Ascending aorta (tissue), 2 donors: ENCODE measurements around the gene PLCH1. TPM values are rescaled to one million over a fixed set of nuclear protein-coding genes. Genes with fewer than 3 reads are reported as not detected.

Source experiments
- DNase-seq, 2 donors: peaks; one replicate each; pipeline ENCODE4 v3.0.0-alpha.2; 2019; ENCODE audit warnings: low spot score in 2 of 2
- H3K27ac ChIP-seq, 2 donors: fragments of 200-600 bp; sonication (generic); one replicate each; pipeline ENCODE4 v1.5.1; 2016 to 2017; ENCODE audit warnings: mild to moderate bottlenecking in 1 of 2
- H3K27me3 ChIP-seq: fragments of 200-600 bp; sonication (generic); one replicate; pipeline ENCODE4 v1.5.1; 2017
- H3K36me3 ChIP-seq, 2 donors: fragments of 200-600 bp; sonication (generic); one replicate each; pipeline ENCODE4 v1.5.1; 2016
- H3K4me1 ChIP-seq, 2 donors: fragments of 200-600 bp; sonication (generic); one replicate each; pipeline ENCODE4 v1.5.1; 2016 to 2017; ENCODE audit warnings: mild to moderate bottlenecking in 1 of 2
- H3K4me3 ChIP-seq, 2 donors: fragments of 200-600 bp; sonication (generic); one replicate each; pipeline ENCODE4 v1.5.1; 2016 to 2017; ENCODE audit warnings: mild to moderate bottlenecking in 1 of 2
- H3K9me3 ChIP-seq, 2 donors: fragments of 200-600 bp; sonication (generic); one replicate each; pipeline ENCODE4 v1.5.1; 2016
- CTCF ChIP-seq, 3 experiments: fragments of 200-600 bp in 2 of 3; fragments of 450-650 bp in 1 of 3; sonication (generic) in 2 of 3; IDR thresholded peaks; one replicate each; pipeline ENCODE4 v1.5.1; 2016 to 2019; ENCODE audit warnings: antibody characterized with exemption in 3 of 3, mild to moderate bottlenecking in 1 of 3, moderate library complexity in 1 of 3
- intact Hi-C: fragments of 100-400 bp; cut with DNase I; formaldehyde crosslinking; loops from one replicate; pipeline ENCODE4 v1.15.1; 2023
- total RNA-seq: library from RNA; depleted of rRNA; stranded (reverse); fragments of >200 nt; gene quantifications from one replicate; pipeline ENCODE4 v1.1.0, GENCODE V29; 2016

PLCH1 gene
- total RNA-seq, 1 donor from 2014 or later: not detected

- intact Hi-C loops: no loop called here
- Histone ChIP-seq H3K4me3 (no peak overlapping the region), H3K9me3 (no peaks in the 10 kb centered on the region), H3K4me1 (no peaks in the 10 kb centered on the region), H3K27ac (no peak overlapping the region), H3K27me3 (no peaks in the 10 kb centered on the region), H3K36me3 (no peaks in the 10 kb centered on the region)
- no peak for TF ChIP-seq CTCF (IDR thresholded peaks at IDR 0.05)
- no peak for DNase-seq
Measured at GRCh38 chr3:155670335-155670734, 74.5 kb downstream of the PLCH1 start.

GRCh38 chr3:155667988-155668387, 76.9 kb downstream of the PLCH1 start:
- Histone ChIP-seq H3K36me3 (no peaks in the 10 kb centered on the region), H3K9me3 (no peaks in the 10 kb centered on the region), H3K27me3 (no peaks in the 10 kb centered on the region), H3K27ac (no peak overlapping the region), H3K4me3 (no peak overlapping the region), H3K4me1 (no peaks in the 10 kb centered on the region)
- no peak for DNase-seq
- intact Hi-C loops: no loop called here
- TF ChIP-seq CTCF (IDR thresholded peaks at IDR 0.05): no peak

- H3K9me3 ChIP-seq: no peaks in the 10 kb centered on the region
- intact Hi-C loops: no loop called here
- no peaks in the 10 kb centered on the region for H3K27me3 ChIP-seq
- H3K4me3 ChIP-seq: no peak overlapping the region
- peak; percentile 15 to 69 for DNase-seq
- H3K27ac ChIP-seq: no peak overlapping the region
- no peak for TF ChIP-seq CTCF (IDR thresholded peaks at IDR 0.05)
- H3K4me1 ChIP-seq: no peaks in the 10 kb centered on the region
- H3K36me3 ChIP-seq: no peaks in the 10 kb centered on the region
Measured at GRCh38 chr3:155664925-155665695, 79.8 kb downstream of the PLCH1 start.

- Histone ChIP-seq H3K9me3 (no peaks in the 10 kb centered on the region), H3K4me1 (no peaks in the 10 kb centered on the region), H3K36me3 (no peaks in the 10 kb centered on the region), H3K27ac (no peak overlapping the region), H3K4me3 (no peak overlapping the region), H3K27me3 (no peaks in the 10 kb centered on the region)
- intact Hi-C loops: no loop called here
- no peak for DNase-seq
- TF ChIP-seq CTCF (IDR thresholded peaks at IDR 0.05): no peak
Measured at GRCh38 chr3:155663467-155664212, 81.2 kb downstream of the PLCH1 start.

GRCh38 chr3:155661760-155662159, 83.1 kb downstream of the PLCH1 start:
- H3K36me3 ChIP-seq: no peaks in the 10 kb centered on the region
- no peaks in the 10 kb centered on the region for H3K27me3 ChIP-seq
- TF ChIP-seq CTCF (IDR thresholded peaks at IDR 0.05): no peak
- intact Hi-C loops: no loop called here
- no peak overlapping the region for H3K27ac ChIP-seq
- DNase-seq: no peak
- H3K4me3 ChIP-seq: no peak overlapping the region
- H3K4me1 ChIP-seq: no peaks in the 10 kb centered on the region
- no peaks in the 10 kb centered on the region for H3K9me3 ChIP-seq
